H1 (cell line): ENCODE results near the gene PLXNA4. TPM values are rescaled to one million over a fixed set of nuclear protein-coding genes. Genes with fewer than 3 reads are reported as not detected.

Experiments
- CTCF ChIA-PET: fragments of 300-600 bp; sonication (Branson Sonifier 250); formaldehyde crosslinking; loops from one replicate; lab custom pipeline; 2021; ENCODE audit not compliant: partially characterized antibody; lab: Charles Lee
- POLR2A ChIA-PET: fragments of 300-600 bp; sonication (Branson Sonifier 250); formaldehyde crosslinking; loops from one replicate; lab custom pipeline; 2021; ENCODE audit warnings: inconsistent platforms; ENCODE audit not compliant: partially characterized antibody; lab: Charles Lee
- DNase-seq, 2 experiments: peaks; one replicate each; pipeline versions ENCODE4 v3.0.0 to v3.0.0-alpha.2; 2010 to 2022; ENCODE audit warnings: low spot score in 2 of 2, low read depth in 1 of 2, mixed read lengths in 1 of 2
- FAIRE-seq: peaks from 2 replicates; lab custom pipeline; 2011; peaks lifted over from hg19 to GRCh38; lab: Jason Lieb, UNC
- H2AFZ ChIP-seq: 2 replicates; pipeline ENCODE4 v1.8.1; 2012; ENCODE audit warnings: low read length, inconsistent platforms
- H2AK5ac ChIP-seq: 2 replicates; pipeline ENCODE4 v1.6.1; 2013; ENCODE audit warnings: low read depth, low read length
- H2BK120ac ChIP-seq: replicated peaks from 2 replicates; pipeline ENCODE3; 2013; ENCODE audit warnings: low read depth, low read length, inconsistent platforms
- H2BK12ac ChIP-seq: 2 replicates; pipeline ENCODE4 v1.6.1; 2013; ENCODE audit warnings: low read depth, low read length
- H2BK15ac ChIP-seq: 2 replicates; pipeline ENCODE4 v1.6.1; 2013; ENCODE audit warnings: low read length
- H2BK20ac ChIP-seq: 2 replicates; pipeline ENCODE4 v1.6.1; 2013; ENCODE audit warnings: low read length
- H2BK5ac ChIP-seq: 2 replicates; pipeline ENCODE4 v1.6.1; 2013; ENCODE audit warnings: low read depth, low read length
- H3K14ac ChIP-seq: 2 replicates; pipeline ENCODE4 v1.6.1; 2013; ENCODE audit warnings: inconsistent platforms; ENCODE audit not compliant: insufficient read length
- H3K18ac ChIP-seq: 2 replicates; pipeline ENCODE4 v1.6.1; 2013; ENCODE audit warnings: low read length; ENCODE audit errors: extremely low read depth
- H3K23ac ChIP-seq: 2 replicates; pipeline ENCODE4 v1.6.1; 2013; ENCODE audit warnings: inconsistent platforms; ENCODE audit not compliant: insufficient read length
- H3K23me2 ChIP-seq: 2 replicates; pipeline ENCODE4 v1.6.1; 2013; ENCODE audit warnings: low read depth, low read length
- H3K27ac ChIP-seq: 2 replicates; pipeline ENCODE4 v1.6.1; 2011; ENCODE audit warnings: low read depth, low read length, inconsistent platforms
- H3K27me3 ChIP-seq, 4 experiments: replicated peaks in 1 of 4; 1 replicate in 1 of 4; 2 replicates in 3 of 4; pipeline versions ENCODE4 v1.6.1 to v1.8.1; 2011 to 2013; ENCODE audit warnings: low read length in 3 of 4, mild to moderate bottlenecking in 3 of 4, inconsistent platforms in 2 of 4, mixed read lengths in 2 of 4, moderate library complexity in 1 of 4; ENCODE audit not compliant: control insufficient read depth in 3 of 4, insufficient read depth in 3 of 4; ENCODE audit errors: extremely low read depth in 1 of 4
- H3K36me3 ChIP-seq, 4 experiments: 2 replicates each; pipeline versions ENCODE4 v1.6.1 to v1.8.1; 2011 to 2013; ENCODE audit warnings: mild to moderate bottlenecking in 4 of 4, low read length in 3 of 4, moderate library complexity in 2 of 4, control low read depth in 1 of 4, inconsistent platforms in 1 of 4; ENCODE audit not compliant: insufficient read depth in 4 of 4, control insufficient read depth in 2 of 4
- H3K4ac ChIP-seq: replicated peaks from 2 replicates; pipeline ENCODE3; 2013; ENCODE audit warnings: low read length, low read depth, mixed read lengths, inconsistent platforms; ENCODE audit not compliant: insufficient read length
- H3K4me1 ChIP-seq, 4 experiments: replicated peaks in 1 of 4; 1 replicate in 1 of 4; 2 replicates in 3 of 4; pipeline versions ENCODE4 v1.6.1 to v1.8.1; 2011 to 2013; ENCODE audit warnings: low read length in 3 of 4, inconsistent platforms in 2 of 4, mixed read lengths in 1 of 4; ENCODE audit not compliant: insufficient read depth in 4 of 4, control insufficient read depth in 3 of 4
- H3K4me2 ChIP-seq, 2 experiments: 2 replicates each; pipeline versions ENCODE4 v1.6.1 to v1.8.1; 2011 to 2013; ENCODE audit warnings: low read depth in 2 of 2, low read length in 2 of 2, control low read depth in 1 of 2, inconsistent platforms in 1 of 2, mild to moderate bottlenecking in 1 of 2; ENCODE audit not compliant: insufficient read depth in 1 of 2
- H3K4me3 ChIP-seq, 4 experiments: fragments of 200-600, 300-600 bp in 1 of 4; sonication (generic), shearing (Covaris generic), sonication (Bioruptor Twin) in 1 of 4; 2 replicates each; pipeline versions ENCODE4 v1.5.1 to v1.8.1; 2011 to 2016; ENCODE audit warnings: low read length in 4 of 4, low read depth in 3 of 4, control low read depth in 2 of 4, inconsistent platforms in 2 of 4, mild to moderate bottlenecking in 2 of 4, mixed read lengths in 1 of 4, moderate library complexity in 1 of 4; ENCODE audit not compliant: insufficient read depth in 2 of 4; ENCODE audit errors: extremely low read depth in 1 of 4
- H3K56ac ChIP-seq: replicated peaks from 2 replicates; pipeline ENCODE3; 2013; ENCODE audit warnings: low read depth, mild to moderate bottlenecking, mixed read lengths, low read length, inconsistent platforms; ENCODE audit not compliant: insufficient read length
- H3K79me1 ChIP-seq: 2 replicates; pipeline ENCODE4 v1.6.1; 2013; ENCODE audit warnings: low read depth, low read length, control low read depth
- H3K79me2 ChIP-seq, 2 experiments: 2 replicates each; pipeline versions ENCODE4 v1.6.1 to v1.8.1; 2012 to 2013; ENCODE audit warnings: low read length in 2 of 2, mild to moderate bottlenecking in 2 of 2, inconsistent platforms in 1 of 2; ENCODE audit not compliant: insufficient read depth in 2 of 2, control insufficient read depth in 1 of 2
- H3K9ac ChIP-seq, 4 experiments: replicated peaks in 1 of 4; 1 replicate in 1 of 4; 2 replicates in 3 of 4; pipeline versions ENCODE4 v1.6.1 to v1.8.1; 2011 to 2013; ENCODE audit warnings: low read depth in 3 of 4, low read length in 3 of 4, control low read depth in 2 of 4, mild to moderate bottlenecking in 2 of 4, moderate library complexity in 2 of 4, inconsistent platforms in 1 of 4; ENCODE audit errors: extremely low read depth in 1 of 4
- H3K9me3 ChIP-seq, 2 experiments: 2 replicates each; pipeline versions ENCODE4 v1.6.1 to v1.8.1; 2012 to 2013; ENCODE audit warnings: mild to moderate bottlenecking in 2 of 2, moderate library complexity in 2 of 2, control low read depth in 1 of 2, inconsistent platforms in 1 of 2, low read depth in 1 of 2, low read length in 1 of 2, mixed read lengths in 1 of 2; ENCODE audit not compliant: insufficient read depth in 2 of 2
- H4K20me1 ChIP-seq, 2 experiments: replicated peaks in 1 of 2; 2 replicates each; pipeline versions ENCODE3 to v1.8.1; 2011 to 2013; ENCODE audit warnings: inconsistent platforms in 2 of 2, low read length in 2 of 2, mild to moderate bottlenecking in 1 of 2; ENCODE audit not compliant: insufficient read depth in 2 of 2, control insufficient read depth in 1 of 2
- H4K5ac ChIP-seq: 2 replicates; pipeline ENCODE4 v1.6.1; 2013; ENCODE audit warnings: low read length, low read depth, mixed read lengths, inconsistent platforms; ENCODE audit not compliant: insufficient read length
- H4K8ac ChIP-seq: 2 replicates; pipeline ENCODE4 v1.8.0; 2013; ENCODE audit warnings: mild to moderate bottlenecking, moderate library complexity, low read length, inconsistent platforms; ENCODE audit not compliant: insufficient read depth; ENCODE audit errors: extremely low read depth
- H4K91ac ChIP-seq: replicated peaks from 2 replicates; pipeline ENCODE3; 2013; ENCODE audit warnings: low read length, mixed read lengths, inconsistent platforms; ENCODE audit not compliant: insufficient read length
- WGBS, 2 experiments: shearing (Covaris generic) in 1 of 2; methylation state at CpG; one replicate each; pipeline versions ENCODE4 v1.1.6 to v1.1.7; 2013 to 2015; ENCODE audit warnings: low lambda C conversion rate in 2 of 2, mixed read lengths in 2 of 2, inconsistent platforms in 1 of 2, low coverage in 1 of 2, missing lambda C conversion rate in 1 of 2; ENCODE audit not compliant: insufficient replicate concordance in 2 of 2, insufficient coverage in 1 of 2, insufficient read length in 1 of 2; ENCODE audit errors: extremely low coverage in 1 of 2, missing lambda C conversion rate in 1 of 2; 5-methylcytosine and 5-hydroxymethylcytosine counted together
- polyA plus RNA-seq, 7 experiments: library from polyadenylated mRNA; depleted of rRNA in 3 of 7; stranded (reverse) in 5 of 7; unstranded in 2 of 7; fragments of >200 nt in 5 of 7; fragments of 200-250 nt in 2 of 7; gene quantifications; 1 replicate in 5 of 7; 2 replicates in 1 of 7; 4 replicates in 1 of 7; pipeline versions ENCODE4 v1.2.1 to v1.2.3, GENCODE V29; 2011 to 2013; ENCODE audit warnings: missing spikeins in 2 of 7, mixed read lengths in 2 of 7
- total RNA-seq: library from RNA; stranded (reverse); fragmentation: NEBNext Ultra II Directional; extraction: Animal tissue kit (Norgen Biotek cat#: 25700); gene quantifications from 2 replicates; pipeline ENCODE4 v1.2.1, GENCODE V29; 2021

PLXNA4 gene
- total and polyA plus RNA-seq, 2 of the 8 experiments (the other 6 are each of a cell fraction or from before 2014, with no cell fraction given), result 0.76 to 0.79 TPM

- H3K18ac ChIP-seq, result no peak overlapping the region
- FAIRE-seq, result no peak
- no peak overlapping the region for H4K5ac ChIP-seq
- no peaks in the 10 kb centered on the region for H3K36me3 ChIP-seq
- H3K27me3 ChIP-seq, result peaks cover 0 to 21% (median 13%) of the 10 kb centered on the region in 4 experiments; a peak in 6 of 7 replicates
- H3K27ac ChIP-seq, result no peak overlapping the region
- H2AK5ac ChIP-seq, result no peak overlapping the region
- H2BK15ac ChIP-seq, result no peak overlapping the region
- CTCF ChIA-PET, result no interaction called here
- no peak overlapping the region for H3K56ac ChIP-seq
- no peak overlapping the region for H3K4ac ChIP-seq
- H3K23ac ChIP-seq, result no peak overlapping the region
- no peak overlapping the region for H3K4me3 ChIP-seq
- H3K4me1 ChIP-seq, result peaks cover 0 to 7% (median 1%) of the 10 kb centered on the region in 4 experiments; a peak in 1 of 7 replicates
- H3K23me2 ChIP-seq, result peaks cover 3% of the 10 kb centered on the region; the same call in 1 of the 2 replicates
- no peak overlapping the region for H4K91ac ChIP-seq
- POLR2A ChIA-PET, result no interaction called here
- no peak overlapping the region for H2AFZ ChIP-seq
- H2BK12ac ChIP-seq, result no peak overlapping the region
- H4K20me1 ChIP-seq, result no peaks in the 10 kb centered on the region
- H2BK20ac ChIP-seq, result no peak overlapping the region
- 85% methylated on average over 8 of the region's 8 CpGs; no CpG with 5 or more reads in 1 of the 2 experiments for WGBS, 2 experiments
- H3K4me2 ChIP-seq, result no peak overlapping the region
- H3K14ac ChIP-seq, result no peak overlapping the region
- H2BK5ac ChIP-seq, result no peak overlapping the region
- H3K9me3 ChIP-seq, result no peaks in the 10 kb centered on the region
- no peak overlapping the region for H4K8ac ChIP-seq
- no peaks in the 10 kb centered on the region for H3K79me2 ChIP-seq
- H3K79me1 ChIP-seq, result no peaks in the 10 kb centered on the region
- no peak overlapping the region for H3K9ac ChIP-seq
- no peak overlapping the region for H2BK120ac ChIP-seq
- DNase-seq, result no peak
Measured at GRCh38 chr7:132560825-132561529, 15.3 kb downstream of the PLXNA4 start.
